Measurements from ENCODE around the gene KRT35.

DNA sequence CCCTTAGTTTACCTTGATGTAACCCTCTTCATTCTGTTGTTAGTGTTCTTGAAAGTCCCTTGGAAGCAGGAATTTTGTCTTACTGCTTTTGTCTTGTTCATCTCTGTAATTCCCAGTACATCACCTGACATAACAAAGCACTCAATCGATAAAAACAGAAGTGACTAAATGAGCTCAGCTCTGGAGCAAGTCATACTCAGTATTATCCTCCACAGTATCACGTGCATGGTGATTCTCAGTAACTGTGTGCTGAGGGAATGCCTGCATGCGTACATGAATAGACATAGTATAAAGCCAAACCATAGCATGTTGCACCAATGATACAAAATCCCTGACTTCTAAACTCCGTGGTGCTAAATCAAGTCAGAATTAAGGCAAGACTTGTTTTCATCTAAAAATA, 47.4 kb downstream of the KRT35 start:
- TF ChIP-seq GATA2 (IDR thresholded peaks at IDR 0.05; ENCODE audit: low read depth, low read length) (no peak), GATA3 (IDR thresholded peaks at IDR 0.05; ENCODE audit: low read depth, low read length) (no peak)

Data from SH-SY5Y (cell line).